ENCODE measurements around the gene SLC30A3.
"Not testable (repeated sequence)": the region's sequence is repeated elsewhere in the genome, so short reads cannot be mapped to it uniquely, and the experiment has no call there.

The SLC30A3 gene

DNA sequence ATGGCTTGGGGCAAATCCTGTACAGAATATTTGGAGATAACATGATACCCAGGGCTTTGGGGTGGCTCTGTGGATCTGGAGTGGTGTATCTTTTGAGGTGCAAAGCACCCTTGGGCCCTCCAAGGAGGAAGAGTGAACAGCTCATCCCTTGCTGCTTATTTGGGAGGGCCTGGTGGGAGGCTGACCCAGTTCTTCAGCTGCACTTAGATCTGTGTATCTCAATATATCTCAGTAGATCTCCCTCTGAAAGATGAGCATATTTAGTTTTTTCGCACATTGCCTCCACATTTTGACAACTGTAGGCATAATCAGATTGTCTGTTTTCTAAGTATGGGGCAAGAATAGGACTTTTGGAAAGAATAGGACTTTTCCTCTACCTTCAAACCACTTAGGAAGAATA is 22.1 kb upstream of the SLC30A3 start:
- no peak for DNase-seq

DNA sequence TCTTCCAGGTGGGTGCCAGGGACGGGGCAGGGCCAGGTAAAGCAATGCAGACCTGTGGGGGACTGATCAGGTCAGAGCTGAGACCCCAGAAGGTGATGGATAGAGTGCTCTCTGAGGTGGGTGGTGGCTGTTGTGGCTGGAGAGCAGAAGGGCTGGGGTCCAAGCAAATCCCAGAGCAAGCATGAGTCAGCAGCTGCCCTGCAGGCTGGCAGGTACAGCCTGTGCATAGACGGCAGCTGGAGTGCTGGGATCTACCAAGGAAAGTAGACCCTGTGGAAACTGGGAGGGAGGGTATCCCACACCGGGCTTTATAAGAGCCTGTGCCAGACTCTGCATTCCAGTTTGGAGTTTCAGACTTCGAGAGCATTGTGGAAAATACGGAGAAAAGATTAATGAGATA is 20.0 kb upstream of the SLC30A3 start:
- DNase-seq: no peak

DNA sequence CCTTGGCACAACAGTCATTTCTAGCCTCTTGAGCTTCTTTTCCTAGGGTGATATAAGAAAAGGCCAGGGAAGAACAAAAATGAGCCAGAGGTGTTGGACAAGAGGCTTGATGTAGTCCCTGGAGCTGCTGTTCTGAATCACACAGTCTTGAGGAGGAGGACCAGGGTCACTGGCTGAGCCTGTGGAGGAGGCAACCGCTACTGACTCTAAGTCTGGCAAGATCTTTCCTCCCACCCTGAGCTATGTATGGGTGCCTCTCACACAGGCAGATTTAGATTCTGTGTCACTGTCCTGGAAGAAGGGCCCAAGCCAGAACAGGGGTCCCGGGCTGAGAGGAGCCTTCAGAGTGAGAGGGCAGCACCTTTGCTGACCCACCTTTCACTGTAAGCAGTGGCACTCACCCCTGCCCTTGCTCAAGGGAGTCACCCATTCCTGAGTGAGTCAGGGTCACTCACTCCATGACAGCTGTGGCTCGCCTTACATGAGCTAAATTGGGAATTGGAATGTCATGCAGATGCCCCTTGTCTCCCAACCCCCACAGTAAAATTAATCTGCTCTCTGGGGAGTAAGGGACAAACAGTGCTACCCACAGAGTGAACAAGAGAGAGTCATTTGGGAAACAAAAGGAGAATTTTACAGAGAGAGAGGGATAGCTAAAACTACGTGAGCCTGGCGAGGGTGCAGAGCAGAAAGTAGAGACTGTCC is 19.2 kb upstream of the SLC30A3 start, which contains the start of gene TRIM54:
TRIM54 (plus strand) TSS at position 575 of the 705 bp plus-strand sequence. CDS start 303 bp downstream, outside the sequence.
- peak in 1 of 2 experiments; percentile 37 for DNase-seq

DNA sequence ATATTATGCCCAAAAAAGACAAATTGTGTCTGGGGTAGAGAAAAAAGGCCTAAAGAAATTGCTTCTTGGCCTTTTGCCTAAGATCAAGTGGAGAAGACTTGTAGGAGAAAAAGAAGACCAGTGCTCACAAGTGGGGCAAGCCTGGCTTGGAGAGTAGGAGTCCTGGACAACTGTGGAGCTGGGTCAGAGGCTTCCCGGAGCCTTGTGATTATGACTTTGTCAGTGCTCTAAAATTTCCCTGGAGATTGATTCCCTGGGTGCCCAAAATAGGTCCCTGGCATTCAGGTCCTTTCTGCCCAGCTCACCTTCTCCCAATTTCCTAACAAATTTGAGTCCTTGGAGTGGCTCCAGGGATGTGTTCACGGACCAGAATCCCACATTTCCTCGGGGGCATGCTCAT is 18.6 kb upstream of the SLC30A3 start:
- no peak for DNase-seq

DNA sequence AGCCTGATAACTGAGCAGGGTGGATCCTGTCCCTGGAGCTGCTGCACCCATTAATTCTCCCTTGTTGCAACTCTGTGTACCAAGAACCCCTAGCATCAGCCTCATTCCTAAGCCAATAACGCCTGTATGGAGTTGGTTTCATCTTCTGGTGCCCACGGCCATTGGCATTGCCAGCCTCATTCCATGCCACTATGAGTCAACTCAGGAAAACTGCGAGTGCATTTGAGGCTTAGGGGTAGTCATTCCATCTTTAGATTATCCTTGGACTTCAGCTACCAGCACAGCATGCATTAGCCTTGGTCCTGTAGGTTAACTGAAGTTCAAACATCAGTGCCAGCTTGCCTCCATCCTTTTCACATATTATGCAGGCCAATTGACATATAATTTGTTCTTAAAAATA is 18.0 kb upstream of the SLC30A3 start:
- no peak for DNase-seq

DNA sequence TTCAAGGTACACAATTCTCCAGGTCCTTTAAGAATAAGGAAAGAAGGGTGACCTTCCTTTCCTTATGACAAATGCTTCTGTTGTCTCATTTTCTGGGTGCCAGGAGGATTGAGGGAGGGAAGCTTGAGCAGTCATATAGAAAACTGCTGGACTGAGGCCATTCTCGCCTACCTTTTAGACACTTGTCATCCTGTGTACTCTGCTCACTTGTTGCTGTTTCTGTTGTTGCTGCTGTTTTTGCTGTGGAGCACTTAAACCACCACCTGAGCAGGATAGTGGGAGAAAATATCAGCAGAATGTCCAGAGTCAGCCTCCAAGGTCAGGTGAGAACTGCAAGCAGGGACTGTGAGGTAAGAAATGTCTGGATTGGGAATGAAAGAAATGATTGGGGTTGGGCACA is 15.2 kb upstream of the SLC30A3 start:
- DNase-seq: no peak

DNA sequence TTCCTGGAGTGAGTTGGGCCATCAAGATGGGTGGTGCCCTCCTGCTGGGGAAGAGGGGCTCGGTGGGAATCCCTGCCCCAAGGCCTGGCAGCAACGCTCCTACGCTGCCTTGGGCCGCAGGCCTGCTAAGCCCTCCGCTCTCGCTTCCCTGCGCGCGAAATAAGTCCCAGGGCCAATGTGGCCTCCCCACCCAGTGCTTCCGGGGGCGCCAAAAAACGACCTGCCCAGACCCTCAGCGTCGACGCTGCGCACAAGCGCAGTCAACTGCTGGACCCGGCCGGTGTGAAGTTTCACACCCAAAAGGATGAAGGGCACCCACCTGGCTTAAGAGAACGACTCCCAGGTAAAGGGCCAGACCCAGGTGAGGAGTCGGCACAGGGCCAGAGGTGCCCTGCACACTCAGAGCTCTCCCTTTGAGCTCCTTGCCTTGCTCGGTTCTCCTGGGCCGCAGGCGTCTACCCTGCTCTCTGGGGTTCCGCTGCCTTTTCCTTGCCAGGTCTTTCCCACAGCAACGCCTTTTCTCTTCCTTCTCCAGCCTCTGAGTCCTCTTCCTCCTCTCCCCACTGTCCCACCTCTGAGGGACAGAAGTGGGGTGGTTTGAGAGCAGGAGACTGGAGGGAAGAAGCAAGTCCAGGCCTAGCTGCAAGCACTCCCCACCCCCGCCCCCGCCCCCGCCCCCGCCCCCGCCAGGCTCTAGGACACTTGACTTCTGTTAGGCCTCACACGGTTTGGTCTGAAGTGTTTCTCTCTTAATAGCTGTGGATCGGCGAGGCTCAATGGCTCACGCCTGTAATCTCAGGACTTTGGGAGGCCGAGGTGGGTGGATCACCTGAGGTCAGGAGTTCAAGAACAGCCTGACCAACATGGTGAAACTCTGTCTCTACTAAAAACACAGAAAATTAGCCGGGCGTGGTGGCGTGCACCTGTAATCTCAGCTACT is 12.6 kb upstream of the SLC30A3 start, which contains the start of gene DNAJC5G:
DNAJC5G (plus strand) TSS at position 223 of the 940 bp plus-strand sequence. CDS start 1,296 bp downstream, outside the sequence.
- no peak for DNase-seq

DNA sequence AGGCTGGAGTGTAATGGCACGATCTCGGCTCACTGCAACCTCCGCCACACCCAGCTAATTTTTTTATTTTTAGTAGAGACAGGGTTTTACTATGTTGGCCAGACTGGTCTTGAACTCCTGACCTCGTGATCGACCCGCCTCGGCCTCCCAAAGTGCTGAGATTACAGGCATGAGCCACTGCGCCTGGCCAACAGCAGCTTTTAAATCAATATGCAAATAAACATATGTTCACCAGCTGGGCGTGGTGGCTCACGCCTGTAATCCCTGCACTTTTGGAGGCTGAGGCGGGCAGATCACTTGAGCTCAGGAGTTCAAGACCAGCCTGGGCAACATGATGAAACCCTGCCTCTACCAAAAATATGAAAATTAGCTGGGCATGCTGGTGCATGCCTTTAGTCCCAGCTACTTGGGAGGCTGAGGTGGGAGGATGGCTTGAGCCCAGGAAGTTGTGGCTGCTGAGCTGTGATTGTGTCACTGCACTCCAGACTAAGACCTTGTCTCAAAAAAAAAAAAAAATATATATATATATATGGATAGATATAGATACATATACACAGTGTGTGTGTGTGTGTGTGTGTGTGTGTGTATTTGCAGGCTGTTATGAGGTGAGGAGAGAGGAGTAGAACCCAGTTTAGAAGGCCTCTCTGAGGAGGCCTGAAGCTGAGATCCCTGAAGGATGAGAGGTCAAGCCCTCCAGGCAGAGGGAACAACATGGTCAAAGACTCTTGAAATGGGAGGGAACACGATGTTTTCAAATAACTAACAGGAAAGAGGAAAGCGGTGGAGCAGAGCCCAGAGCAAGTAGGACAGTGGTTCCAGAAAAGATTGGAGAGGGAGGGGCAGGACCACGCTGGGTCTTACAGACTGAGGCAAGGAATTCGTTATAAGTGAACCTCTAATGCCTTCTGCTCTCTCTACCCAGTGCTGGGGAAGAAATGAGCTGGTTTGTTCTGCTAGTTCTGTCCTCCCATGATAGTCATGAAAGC is 10.0 kb upstream of the SLC30A3 start:
- DNase-seq: peak in 1 of 2 experiments; percentile 42

DNA sequence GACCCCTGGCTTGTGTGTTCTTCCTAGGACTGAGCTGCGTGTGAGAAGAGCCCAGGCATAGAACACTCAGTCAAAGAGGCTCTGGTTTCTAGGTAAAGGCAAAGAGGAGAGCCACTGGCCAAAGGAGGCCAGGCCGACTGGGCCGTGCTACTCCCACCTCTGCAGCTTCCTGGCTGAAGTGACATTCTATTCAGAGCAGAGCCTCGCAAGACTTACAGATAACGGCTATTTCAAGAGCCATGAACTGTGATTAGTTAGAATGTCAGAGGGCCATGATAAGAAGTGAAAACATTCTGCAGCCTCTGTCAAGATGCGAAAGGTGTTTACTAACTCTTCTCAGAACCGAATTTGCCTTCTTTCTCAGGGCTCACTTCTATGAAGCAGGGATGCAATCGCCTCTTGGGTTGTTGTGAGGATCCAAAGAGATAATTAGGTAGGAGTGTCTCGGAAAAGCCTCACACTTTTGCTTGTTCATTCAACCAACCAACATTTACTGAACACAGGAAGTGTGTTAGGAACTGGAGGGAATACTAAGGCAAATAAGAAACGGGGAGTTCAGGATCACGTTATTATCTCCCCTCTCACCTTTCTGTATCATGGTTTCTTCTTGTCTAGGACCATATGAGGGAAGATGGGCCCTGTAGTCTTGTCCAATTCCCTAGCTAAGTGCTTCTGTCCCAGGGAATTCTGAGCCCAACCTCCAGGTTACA is 8.9 kb upstream of the SLC30A3 start:
- DNase-seq: no peak

DNA sequence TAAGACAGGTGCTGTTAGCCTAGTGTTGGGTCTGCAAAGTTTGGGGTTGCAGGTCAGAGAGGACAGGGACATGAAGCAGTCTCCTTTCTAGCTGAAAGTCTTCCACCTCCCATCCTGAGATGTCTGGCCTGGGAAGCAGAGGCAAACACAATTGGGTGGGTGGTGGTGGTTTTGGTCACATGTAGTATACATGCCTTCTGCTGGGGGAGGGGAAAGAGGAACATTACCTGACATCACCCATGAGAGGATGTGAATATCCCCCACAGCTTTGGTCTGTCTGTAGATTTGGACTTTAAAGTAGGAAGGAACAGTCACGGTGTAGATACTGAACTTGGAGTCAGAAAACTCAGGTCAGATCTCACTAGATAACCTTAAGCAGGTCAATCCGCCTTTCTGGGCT is 7.8 kb upstream of the SLC30A3 start:
- no peak for DNase-seq

DNA sequence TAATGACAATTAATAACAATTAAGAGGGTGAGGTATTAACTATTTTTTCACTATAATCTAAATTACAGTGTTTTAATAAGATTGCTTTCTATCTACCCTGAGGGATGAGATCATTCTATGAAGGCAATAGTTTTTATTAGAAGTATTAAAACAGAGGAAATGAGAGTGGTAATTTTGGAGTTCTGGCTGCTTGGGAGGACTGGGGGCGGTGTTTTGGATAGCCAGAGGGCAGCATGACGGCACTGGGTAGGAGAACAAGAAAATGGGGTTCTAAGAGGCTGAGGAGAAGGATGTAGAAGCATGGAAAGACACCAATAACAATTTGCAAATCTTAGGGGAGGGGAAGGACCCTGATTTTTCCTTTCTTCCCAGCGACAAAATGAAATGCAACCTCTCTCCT is 7.3 kb upstream of the SLC30A3 start:
- DNase-seq: no peak

DNA sequence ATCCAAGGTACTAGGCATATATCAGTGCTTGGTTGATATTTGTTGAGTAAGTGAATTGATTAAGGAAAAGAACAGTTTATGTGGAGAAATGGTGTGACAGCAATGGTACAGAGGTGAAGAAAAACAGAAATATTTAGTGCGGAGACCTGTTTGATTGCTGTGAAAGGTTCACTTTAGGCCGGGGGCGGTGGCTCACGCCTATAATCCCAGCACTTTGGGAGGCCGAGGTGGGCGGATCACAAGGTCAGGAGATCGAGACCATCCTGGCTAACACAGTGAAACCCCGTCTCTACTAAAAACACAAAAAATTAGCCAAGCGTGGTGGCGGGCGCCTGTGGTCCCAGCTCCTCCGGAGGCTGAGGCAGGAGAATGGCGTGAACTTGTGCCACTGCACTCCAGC is 5.4 kb upstream of the SLC30A3 start:
- DNase-seq: not testable (repeated sequence)

DNA sequence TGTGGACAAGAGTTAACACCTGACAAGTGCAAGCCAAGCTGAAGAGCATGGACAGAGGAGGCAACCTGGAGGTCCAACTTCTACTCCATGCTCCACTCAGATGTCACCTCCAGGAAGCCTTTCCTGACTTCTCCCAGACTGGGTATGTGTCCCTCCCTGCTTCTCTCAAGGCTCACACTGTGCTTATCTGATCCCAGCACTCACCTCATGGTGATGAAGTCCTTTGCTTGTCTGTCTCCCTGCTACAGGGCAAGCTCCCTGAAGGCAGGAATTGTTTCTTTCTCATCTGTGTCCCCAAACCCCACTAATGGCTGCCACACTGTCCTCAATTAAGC is 2.7 kb upstream of the SLC30A3 start:
- DNase-seq: no peak

DNA sequence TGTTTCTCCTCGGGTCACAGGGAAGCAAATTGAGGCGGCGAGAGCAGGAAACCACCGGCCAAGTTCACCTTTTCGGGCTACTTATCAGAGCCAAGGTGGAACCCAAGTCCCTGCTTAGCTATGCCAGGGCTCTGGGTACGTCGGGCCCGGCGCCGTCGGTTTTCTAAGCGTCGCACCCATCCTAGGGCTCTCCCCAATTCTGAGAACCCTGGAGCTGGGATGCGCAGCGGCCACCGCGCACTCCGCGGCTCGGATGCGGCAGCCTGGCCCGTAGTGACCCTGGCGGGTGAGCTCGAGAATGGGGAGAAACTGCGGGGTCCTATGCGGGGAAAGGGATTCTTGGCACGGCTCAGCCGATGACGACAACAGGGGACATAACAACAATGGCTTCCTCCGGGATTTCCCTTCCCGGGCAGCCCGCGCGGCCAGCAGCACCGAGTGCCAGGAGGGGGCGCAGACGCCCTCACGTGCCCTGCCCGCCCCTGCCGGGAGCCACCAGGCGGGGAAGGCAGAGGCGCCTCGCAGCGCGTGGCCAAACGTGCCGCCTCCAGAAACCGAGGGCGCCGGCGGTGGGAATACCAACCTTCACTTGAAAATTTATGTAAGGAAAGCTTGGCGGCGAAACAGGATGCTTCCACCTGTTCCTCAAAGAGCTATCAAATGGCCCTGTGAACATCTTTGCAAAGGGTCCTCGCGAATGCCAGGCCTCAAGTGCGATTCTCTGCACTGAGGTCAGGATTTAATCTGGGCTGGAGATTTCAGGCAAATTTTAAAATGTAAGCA is 2.1 kb upstream of the SLC30A3 start:
- DNase-seq: peak; percentile 71 to 82

DNA sequence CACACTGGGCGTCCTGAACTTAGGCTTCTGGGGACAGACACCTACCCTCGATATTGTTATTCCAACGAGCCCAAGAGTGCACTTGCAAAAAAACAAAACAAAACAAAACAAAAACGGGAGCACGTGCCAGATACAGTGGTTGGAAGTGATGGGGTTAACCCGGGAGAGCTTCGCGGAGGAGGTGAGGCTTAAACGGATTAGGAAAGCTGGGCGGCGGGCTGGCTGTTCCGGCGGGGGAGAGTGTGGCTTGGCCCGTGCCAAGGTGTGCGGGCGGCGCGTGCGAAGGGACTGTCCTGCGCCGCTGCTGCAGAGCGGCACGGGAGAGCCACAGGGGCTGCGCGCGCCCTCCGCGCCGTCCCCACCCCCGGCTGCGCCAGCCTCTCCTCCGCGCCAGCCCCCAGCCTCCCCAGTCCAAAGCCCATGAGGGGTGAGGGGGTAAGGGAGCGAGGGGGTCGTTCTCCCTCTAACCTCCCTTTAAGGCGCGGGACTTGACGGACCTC is 1.5 kb upstream of the SLC30A3 start:
- peak; percentile 36 to 62 for DNase-seq

DNA sequence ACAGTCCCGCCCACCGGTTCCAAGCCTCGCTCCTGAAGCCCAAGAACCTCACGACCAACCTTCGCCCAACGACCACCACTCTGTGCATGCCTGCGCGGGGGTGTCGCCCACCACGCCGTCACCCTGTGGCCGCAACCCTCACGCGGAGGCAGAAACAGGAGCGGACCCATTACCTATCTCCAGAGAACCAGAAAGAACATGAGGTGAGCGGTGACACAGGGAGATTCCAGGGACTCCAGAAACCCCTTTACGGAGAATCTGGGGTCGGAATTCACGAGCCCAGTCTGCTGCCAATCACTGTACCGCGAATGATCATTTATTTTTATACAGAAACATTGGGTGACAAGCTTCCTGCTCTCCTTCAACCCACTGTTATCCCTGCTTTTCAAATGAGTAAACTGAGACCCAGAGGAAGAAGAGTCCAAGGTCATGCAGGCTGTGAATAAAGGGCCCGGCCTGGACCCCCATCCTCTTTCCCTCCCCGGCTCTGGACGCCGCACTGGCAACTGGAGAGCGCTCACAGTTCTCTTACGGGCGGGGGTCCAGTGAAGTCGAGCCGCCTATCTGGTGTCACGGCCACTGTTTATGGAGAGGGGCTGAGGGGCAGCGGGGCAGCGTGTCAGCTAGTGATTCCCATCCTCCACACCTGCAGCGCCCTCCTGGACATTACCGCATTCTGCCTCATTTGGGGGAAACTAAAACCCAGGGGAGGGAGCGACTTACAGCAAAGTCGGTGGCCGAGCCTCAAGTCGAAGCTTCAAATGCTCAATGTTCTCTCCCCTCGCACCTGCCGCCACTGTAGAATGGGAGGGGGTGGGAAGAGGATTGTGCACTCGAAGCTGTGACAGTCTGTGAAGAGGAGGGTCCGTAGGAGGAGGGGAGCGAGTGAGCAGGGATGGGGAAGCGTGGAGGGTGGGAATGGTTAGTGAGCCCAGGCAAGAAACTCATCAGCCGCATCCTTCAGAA is 723 bp upstream of the SLC30A3 start:
- DNase-seq: peak; percentile 48 to 67

DNA sequence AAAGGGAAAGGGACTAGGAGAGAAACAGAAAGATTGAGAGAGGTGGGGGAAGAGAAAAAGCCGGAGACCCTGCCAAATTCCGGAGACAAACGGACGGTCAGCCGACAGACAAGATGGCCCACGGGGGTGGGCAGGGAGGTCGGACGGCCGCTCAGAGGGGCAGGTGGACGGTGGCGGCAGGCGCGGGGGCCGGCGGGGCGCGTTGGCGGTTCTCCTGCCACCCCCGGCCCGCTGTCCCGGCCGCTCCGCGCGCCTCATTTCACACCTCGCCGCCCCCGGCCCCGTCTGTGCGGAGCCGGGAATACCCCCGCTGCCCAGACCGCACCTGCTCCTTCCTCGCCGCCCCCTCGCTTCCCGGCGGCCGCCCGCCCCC is 935 bp downstream of the SLC30A3 start:
- DNase-seq: no peak

DNA sequence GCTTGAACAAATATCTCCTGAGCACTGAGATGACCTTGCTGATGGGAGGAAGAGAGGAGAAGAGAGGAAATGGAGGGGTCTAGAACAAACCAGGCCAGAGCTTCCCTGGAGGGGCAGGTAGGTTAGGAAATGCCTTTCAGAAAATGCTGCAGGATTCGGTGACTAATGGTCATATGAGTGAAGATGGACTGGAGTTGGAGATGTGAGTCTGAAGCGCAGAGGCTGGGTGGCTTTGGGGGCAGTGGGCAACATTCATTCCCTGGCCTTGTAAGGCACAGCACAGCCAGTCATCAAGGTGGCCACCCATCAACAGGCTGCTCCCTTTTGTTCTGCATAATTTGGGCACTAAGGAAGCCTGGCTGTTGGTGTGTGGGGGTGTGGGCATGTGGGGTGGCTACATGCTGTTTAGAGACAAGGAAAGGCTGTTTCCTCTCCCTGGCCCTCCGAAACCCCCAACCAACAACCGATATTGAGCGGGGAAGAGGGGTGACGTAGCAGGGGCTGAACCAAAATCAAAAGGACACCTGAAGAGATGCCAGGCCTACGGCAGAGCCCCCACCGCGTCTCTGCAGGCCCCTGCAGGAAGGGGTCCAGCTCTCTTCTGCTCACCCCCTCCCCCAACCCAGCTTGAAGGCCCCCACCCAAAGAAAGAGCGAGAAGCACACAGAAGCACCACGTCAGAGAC is 1.5 kb downstream of the SLC30A3 start:
- DNase-seq: no peak

DNA sequence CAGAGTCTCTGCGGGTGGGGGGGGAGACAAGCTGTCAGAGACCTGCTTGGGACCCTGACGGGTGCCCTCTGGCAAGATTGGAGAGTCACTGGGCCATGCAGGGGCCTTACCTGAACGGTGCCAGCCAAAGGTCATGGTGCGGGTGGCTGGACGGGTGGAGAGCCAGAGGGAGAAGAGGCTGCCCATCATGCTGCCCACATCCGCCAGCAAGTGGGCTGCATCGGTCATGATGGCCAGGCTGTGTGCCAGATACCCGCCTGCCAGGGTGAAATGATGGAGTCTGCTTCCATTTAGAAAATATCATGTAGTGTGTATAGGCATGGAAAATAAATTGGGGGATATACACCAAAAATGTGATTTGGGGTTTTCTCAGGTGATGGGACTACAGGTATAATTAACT is 4.8 kb downstream of the SLC30A3 start:
- DNase-seq: no peak
